HCT116 (cell line): ENCODE data around the gene PDP2.

ENCODE experiments used
- EZH2 ChIP-seq: fragments of 200-600 bp; sonication (generic); IDR thresholded peaks from 2 replicates; pipeline ENCODE4 v1.6.1; 2017; ENCODE audit warnings: antibody characterized with exemption, mixed run types
- JUND ChIP-seq: IDR thresholded peaks from 2 replicates; pipeline ENCODE4 v1.6.1; 2012
- MAX ChIP-seq: IDR thresholded peaks from 2 replicates; pipeline ENCODE4 v1.6.1; 2012
- POLR2A ChIP-seq: IDR thresholded peaks from 2 replicates; pipeline ENCODE4 v1.7.0; 2011; ENCODE audit warnings: borderline replicate concordance; ENCODE audit not compliant: insufficient read depth, insufficient read length; ENCODE audit errors: extremely low read depth
- POLR2AphosphoS5 ChIP-seq: IDR thresholded peaks from 2 replicates; pipeline ENCODE4 v1.6.1; 2011; ENCODE audit warnings: mild to moderate bottlenecking, low read depth, low read length, moderate library complexity
- RAD21 ChIP-seq: IDR thresholded peaks from 2 replicates; pipeline ENCODE4 v1.6.1; 2012; ENCODE audit warnings: low read depth, mild to moderate bottlenecking
- SP1 ChIP-seq: IDR thresholded peaks from 2 replicates; pipeline ENCODE4 v1.6.1; 2012; ENCODE audit warnings: low read depth
- TCF7L2 ChIP-seq: IDR thresholded peaks from 2 replicates; pipeline ENCODE4 v1.7.0; 2011; ENCODE audit warnings: borderline replicate concordance, inconsistent platforms; ENCODE audit not compliant: insufficient read depth, insufficient read length; ENCODE audit errors: extremely low read depth
- TF ChIP-seq, protein P1 (sequence below), 3 experiments: fragments of 200-600 bp in 1 of 3; sonication (generic) in 1 of 3; IDR thresholded peaks in 2 of 3; conservative IDR thresholded peaks in 1 of 3; 2 replicates each; pipeline ENCODE4 v1.5.1; 2012 to 2017; ENCODE audit warnings: low read depth in 2 of 3, low read length in 2 of 3, antibody characterized with exemption in 1 of 3, borderline replicate concordance in 1 of 3, control low read depth in 1 of 3, mild to moderate bottlenecking in 1 of 3, mixed read lengths in 1 of 3, mixed run types in 1 of 3, moderate library complexity in 1 of 3; ENCODE audit not compliant: insufficient read depth in 1 of 3

- TF ChIP-seq POLR2A (no peak), POLR2AphosphoS5 (no peak), RAD21 (no peak), EZH2 (no peak), TCF7L2 (no peak), JUND (no peak), SP1 (no peak), MAX (no peak)
- TF ChIP-seq, protein P1, sequence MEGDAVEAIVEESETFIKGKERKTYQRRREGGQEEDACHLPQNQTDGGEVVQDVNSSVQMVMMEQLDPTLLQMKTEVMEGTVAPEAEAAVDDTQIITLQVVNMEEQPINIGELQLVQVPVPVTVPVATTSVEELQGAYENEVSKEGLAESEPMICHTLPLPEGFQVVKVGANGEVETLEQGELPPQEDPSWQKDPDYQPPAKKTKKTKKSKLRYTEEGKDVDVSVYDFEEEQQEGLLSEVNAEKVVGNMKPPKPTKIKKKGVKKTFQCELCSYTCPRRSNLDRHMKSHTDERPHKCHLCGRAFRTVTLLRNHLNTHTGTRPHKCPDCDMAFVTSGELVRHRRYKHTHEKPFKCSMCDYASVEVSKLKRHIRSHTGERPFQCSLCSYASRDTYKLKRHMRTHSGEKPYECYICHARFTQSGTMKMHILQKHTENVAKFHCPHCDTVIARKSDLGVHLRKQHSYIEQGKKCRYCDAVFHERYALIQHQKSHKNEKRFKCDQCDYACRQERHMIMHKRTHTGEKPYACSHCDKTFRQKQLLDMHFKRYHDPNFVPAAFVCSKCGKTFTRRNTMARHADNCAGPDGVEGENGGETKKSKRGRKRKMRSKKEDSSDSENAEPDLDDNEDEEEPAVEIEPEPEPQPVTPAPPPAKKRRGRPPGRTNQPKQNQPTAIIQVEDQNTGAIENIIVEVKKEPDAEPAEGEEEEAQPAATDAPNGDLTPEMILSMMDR (IDR thresholded peaks at IDR 0.05 in 2 of 3, conservative IDR thresholded peaks at IDR 0.05 in 1 of 3; ENCODE audit: borderline replicate concordance in 1 of 3, insufficient read depth in 1 of 3, low read depth in 2 of 3, low read length in 2 of 3) = no peak
Measured at GRCh38 chr16:66932076-66932475, 51.8 kb downstream of the PDP2 start.
